ENCODE results near the gene TEK. TPM values are rescaled to one million over a fixed set of nuclear protein-coding genes. Genes with fewer than 3 reads are reported as not detected.

Gene TEK
- total and polyA plus RNA-seq, 2 experiments from 2014 or later = 1.9 to 9.4 TPM

- TF ChIP-seq NANOG (IDR thresholded peaks at IDR 0.05; ENCODE audit: borderline replicate concordance) (no peak), CTCF (conservative IDR thresholded peaks at IDR 0.05; ENCODE audit: low read depth in 2 of 2) (peak; percentile 11 to 61; a peak in 3 of 4 replicates)
- ATAC-seq (peak; percentile 44; the same call in 2 of the 3 replicates), DNase-seq (ENCODE audit: low spot score) (peak; percentile 12)
- Mint-ChIP-seq H3K9me3 (no peaks in the 10 kb centered on the region), H3K27ac (no peak overlapping the region), H3K36me3 (ENCODE audit: low read depth) (no peaks in the 10 kb centered on the region), H3K27me3 (ENCODE audit: insufficient read depth, low read depth, poor library complexity) (no peaks in the 10 kb centered on the region), H3K4me1 (no peaks in the 10 kb centered on the region), H3K4me3 (no peak overlapping the region)
- Histone ChIP-seq H3K4me2 (no peak overlapping the region), H3K36me3 (ENCODE audit: insufficient read depth) (no peaks in the 10 kb centered on the region), H3K27ac (ENCODE audit: low read depth) (no peak overlapping the region), H2AFZ (no peak overlapping the region), H4K20me1 (replicated peaks; ENCODE audit: insufficient read depth) (no peaks in the 10 kb centered on the region), H3K79me2 (replicated peaks; ENCODE audit: insufficient read depth) (no peaks in the 10 kb centered on the region), H3K4me1 (ENCODE audit: insufficient read depth) (no peaks in the 10 kb centered on the region), H3K27me3 (ENCODE audit: insufficient read depth) (no peaks in the 10 kb centered on the region), H3K4me3 (no peak overlapping the region), H3K9me2 (ENCODE audit: insufficient read depth) (peaks cover 5% of the 10 kb centered on the region; the same call in 1 of the 2 replicates), H3F3A (replicated peaks; ENCODE audit: low read depth) (no peaks in the 10 kb centered on the region)
Measured at GRCh38 chr9:27198190-27198589, 89.2 kb downstream of the TEK start.

GRCh38 chr9:27202056-27202455, 93.0 kb downstream of the TEK start:
- Histone ChIP-seq H4K20me1 (replicated peaks; ENCODE audit: insufficient read depth) (no peaks in the 10 kb centered on the region), H3K79me2 (replicated peaks; ENCODE audit: insufficient read depth) (no peaks in the 10 kb centered on the region), H3K27me3 (ENCODE audit: insufficient read depth) (no peaks in the 10 kb centered on the region), H3K36me3 (ENCODE audit: insufficient read depth) (no peaks in the 10 kb centered on the region), H3K4me2 (no peak overlapping the region), H3K27ac (ENCODE audit: low read depth) (no peak overlapping the region), H3K9me2 (ENCODE audit: insufficient read depth) (peaks cover 5% of the 10 kb centered on the region; the same call in 1 of the 2 replicates), H3K4me3 (no peak overlapping the region), H3F3A (replicated peaks; ENCODE audit: low read depth) (no peaks in the 10 kb centered on the region), H2AFZ (no peak overlapping the region), H3K4me1 (ENCODE audit: insufficient read depth) (no peaks in the 10 kb centered on the region)
- no peak for ATAC-seq
- no peaks in the 10 kb centered on the region for H3K9me3 Mint-ChIP-seq
- no peaks in the 10 kb centered on the region for H3K36me3 Mint-ChIP-seq (ENCODE audit: low read depth)
- H3K4me1 Mint-ChIP-seq = no peaks in the 10 kb centered on the region
- DNase-seq (ENCODE audit: low spot score) = no peak
- no peak overlapping the region for H3K27ac Mint-ChIP-seq
- H3K27me3 Mint-ChIP-seq (ENCODE audit: insufficient read depth, low read depth, poor library complexity) = no peaks in the 10 kb centered on the region
- no peak overlapping the region for H3K4me3 Mint-ChIP-seq
- TF ChIP-seq POLR2AphosphoS5 (IDR thresholded peaks at IDR 0.05; ENCODE audit: low read depth) = no peak
- TF ChIP-seq ZNF462 (CRISPR knock-in tag; IDR thresholded peaks at IDR 0.05) = no peak
- TF ChIP-seq CREB1 (CRISPR knock-in tag; IDR thresholded peaks at IDR 0.05; ENCODE audit: low read depth) = no peak
- TF ChIP-seq ZNF331 (CRISPR knock-in tag; IDR thresholded peaks at IDR 0.05; ENCODE audit: low read depth) = no peak
- TF ChIP-seq EZH2phosphoT487 (IDR thresholded peaks at IDR 0.05; ENCODE audit: unreplicated experiment) = no peak
- TF ChIP-seq CTCF (conservative IDR thresholded peaks at IDR 0.05; ENCODE audit: low read depth in 2 of 2) = no peak
- TF ChIP-seq NANOG (IDR thresholded peaks at IDR 0.05; ENCODE audit: borderline replicate concordance) = no peak
- TF ChIP-seq STAT1 (IDR thresholded peaks at IDR 0.05; ENCODE audit: unreplicated experiment) = no peak

All from GM23338 (cell line).